ENCODE measurements around the gene PTGDS. TPM values are rescaled to one million over a fixed set of nuclear protein-coding genes. Genes with fewer than 3 reads are reported as not detected.

PTGDS gene
- total RNA-seq, 1 experiment from 2014 or later: not detected

DNA sequence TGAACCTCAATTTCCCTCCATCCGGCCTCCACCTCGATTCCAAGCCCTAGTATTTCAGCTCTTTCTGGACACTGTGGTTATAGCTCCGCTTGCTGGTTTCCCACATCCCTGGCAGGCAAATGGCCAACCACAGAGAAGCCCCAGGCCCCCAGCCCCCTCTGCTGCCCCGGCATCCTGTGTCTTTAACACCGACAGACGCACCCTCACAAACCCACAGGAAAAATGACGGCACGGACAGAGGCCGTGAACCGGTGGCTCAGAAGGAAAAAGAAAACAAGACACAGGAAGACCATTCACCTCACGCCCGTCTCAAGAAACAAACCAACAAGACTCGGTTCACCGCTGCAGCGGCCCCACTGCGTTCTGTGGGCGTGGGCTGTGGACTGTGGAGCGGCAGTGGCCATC is 20.5 kb downstream of the PTGDS start:
- Histone ChIP-seq H3K27me3 (replicated peaks; ENCODE audit: control insufficient read depth, insufficient read depth, low read length) (no peaks in the 10 kb centered on the region), H3K4me3 (ENCODE audit: low read depth, low read length) (no peak overlapping the region), H3K9me3 (no peaks in the 10 kb centered on the region), H3K36me3 (ENCODE audit: control insufficient read depth, insufficient read depth, low read length) (no peaks in the 10 kb centered on the region), H3K4me1 (peaks cover 28% of the 10 kb centered on the region)
- ChIA-PET POLR2A (no interaction called here), CTCF (interaction anchor here (1.0 to 2.8 kb wide), 2 partner anchors 37 to 50 kb away, joined by 4 to 12 read pairs; no protein-coding TSS in a partner anchor)
- no TSS peak for BruUV-seq (replicated peaks)
- no peak for DNase-seq
- Mint-ChIP-seq H3K9me3 (ENCODE audit: unreplicated experiment) (no peaks in the 10 kb centered on the region), H3K27ac (ENCODE audit: unreplicated experiment) (no peak overlapping the region), H3K4me1 (ENCODE audit: low read depth, unreplicated experiment) (peaks cover 10% of the 10 kb centered on the region), H3K4me3 (ENCODE audit: unreplicated experiment) (peak overlapping the region; percentile 48), H3K27me3 (ENCODE audit: insufficient read depth, unreplicated experiment) (no peaks in the 10 kb centered on the region), H3K36me3 (ENCODE audit: insufficient read depth, unreplicated experiment) (peaks cover 37% of the 10 kb centered on the region)
- TF ChIP-seq, protein P1, sequence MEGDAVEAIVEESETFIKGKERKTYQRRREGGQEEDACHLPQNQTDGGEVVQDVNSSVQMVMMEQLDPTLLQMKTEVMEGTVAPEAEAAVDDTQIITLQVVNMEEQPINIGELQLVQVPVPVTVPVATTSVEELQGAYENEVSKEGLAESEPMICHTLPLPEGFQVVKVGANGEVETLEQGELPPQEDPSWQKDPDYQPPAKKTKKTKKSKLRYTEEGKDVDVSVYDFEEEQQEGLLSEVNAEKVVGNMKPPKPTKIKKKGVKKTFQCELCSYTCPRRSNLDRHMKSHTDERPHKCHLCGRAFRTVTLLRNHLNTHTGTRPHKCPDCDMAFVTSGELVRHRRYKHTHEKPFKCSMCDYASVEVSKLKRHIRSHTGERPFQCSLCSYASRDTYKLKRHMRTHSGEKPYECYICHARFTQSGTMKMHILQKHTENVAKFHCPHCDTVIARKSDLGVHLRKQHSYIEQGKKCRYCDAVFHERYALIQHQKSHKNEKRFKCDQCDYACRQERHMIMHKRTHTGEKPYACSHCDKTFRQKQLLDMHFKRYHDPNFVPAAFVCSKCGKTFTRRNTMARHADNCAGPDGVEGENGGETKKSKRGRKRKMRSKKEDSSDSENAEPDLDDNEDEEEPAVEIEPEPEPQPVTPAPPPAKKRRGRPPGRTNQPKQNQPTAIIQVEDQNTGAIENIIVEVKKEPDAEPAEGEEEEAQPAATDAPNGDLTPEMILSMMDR (IDR thresholded peaks at IDR 0.05; ENCODE audit: insufficient read depth in 1 of 2, low read depth in 1 of 2, low read length in 1 of 2, severe bottlenecking in 1 of 2, unreplicated experiment in 1 of 2): no peak
- intact Hi-C loops (cut with micrococcal nuclease; ENCODE audit: unreplicated experiment): loop anchor here (2.0 kb wide), 1 partner anchor 49 kb away; no protein-coding TSS in a partner anchor

DNA sequence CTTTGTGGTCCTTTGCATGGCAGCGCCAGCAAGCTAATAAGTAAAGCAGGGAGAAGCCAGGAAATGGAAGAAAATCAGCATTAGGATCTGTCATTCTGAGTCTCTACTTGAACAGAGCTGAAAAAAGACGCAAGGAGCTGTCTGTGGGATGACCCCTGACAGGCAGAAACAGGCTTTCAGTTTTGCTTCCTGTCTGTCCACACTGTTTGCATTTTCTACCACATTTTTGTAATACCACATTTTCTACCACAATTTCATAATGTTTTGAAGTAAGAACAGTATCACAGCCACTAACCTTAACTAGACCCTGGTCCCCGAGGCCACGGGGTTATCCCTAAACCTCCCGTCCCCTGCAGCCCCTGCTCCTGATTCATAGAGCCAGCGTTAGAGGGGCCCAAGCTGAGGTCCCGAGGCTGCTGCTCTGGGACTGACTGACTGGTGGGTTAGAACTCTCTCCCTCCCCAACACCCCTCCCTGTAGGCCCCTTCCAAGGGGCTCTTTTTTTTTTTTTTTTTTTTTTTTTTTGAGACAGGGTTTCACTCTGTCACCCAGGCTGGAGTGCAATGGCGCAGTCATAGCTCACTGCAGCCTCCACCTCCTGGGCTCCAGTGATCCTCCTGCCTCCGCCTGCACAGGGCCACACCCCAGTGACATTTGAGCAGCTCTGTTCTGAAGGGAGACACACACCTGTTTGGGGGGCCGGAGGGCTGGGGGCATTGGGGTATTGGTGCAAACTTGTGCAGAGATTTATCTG is 23.1 kb downstream of the PTGDS start:
- peaks cover 10% of the 10 kb centered on the region for H3K4me1 Mint-ChIP-seq (ENCODE audit: low read depth, unreplicated experiment)
- H3K36me3 Mint-ChIP-seq (ENCODE audit: insufficient read depth, unreplicated experiment): peaks cover 28% of the 10 kb centered on the region
- intact Hi-C loops (cut with micrococcal nuclease; ENCODE audit: unreplicated experiment): no loop called here
- no peak overlapping the region for H3K4me3 Mint-ChIP-seq (ENCODE audit: unreplicated experiment)
- CTCF ChIA-PET: interaction anchor here (0.6 to 1.2 kb wide), 2 partner anchors 35 to 140 kb away, joined by 4 to 5 read pairs; no protein-coding TSS in a partner anchor
- POLR2A ChIA-PET: no interaction called here
- Histone ChIP-seq H3K4me3 (ENCODE audit: low read depth, low read length) (no peak overlapping the region), H3K27me3 (replicated peaks; ENCODE audit: control insufficient read depth, insufficient read depth, low read length) (no peaks in the 10 kb centered on the region), H3K4me1 (peaks cover 24% of the 10 kb centered on the region), H3K36me3 (ENCODE audit: control insufficient read depth, insufficient read depth, low read length) (no peaks in the 10 kb centered on the region), H3K9me3 (no peaks in the 10 kb centered on the region)
- TF ChIP-seq, protein P1 (IDR thresholded peaks at IDR 0.05; ENCODE audit: insufficient read depth in 1 of 2, low read depth in 1 of 2, low read length in 1 of 2, severe bottlenecking in 1 of 2, unreplicated experiment in 1 of 2): no peak
- no peak for DNase-seq
- BruUV-seq (replicated peaks): no TSS peak
- no peak overlapping the region for H3K27ac Mint-ChIP-seq (ENCODE audit: unreplicated experiment)
- H3K9me3 Mint-ChIP-seq (ENCODE audit: unreplicated experiment): no peaks in the 10 kb centered on the region
- no peaks in the 10 kb centered on the region for H3K27me3 Mint-ChIP-seq (ENCODE audit: insufficient read depth, unreplicated experiment)

DNA sequence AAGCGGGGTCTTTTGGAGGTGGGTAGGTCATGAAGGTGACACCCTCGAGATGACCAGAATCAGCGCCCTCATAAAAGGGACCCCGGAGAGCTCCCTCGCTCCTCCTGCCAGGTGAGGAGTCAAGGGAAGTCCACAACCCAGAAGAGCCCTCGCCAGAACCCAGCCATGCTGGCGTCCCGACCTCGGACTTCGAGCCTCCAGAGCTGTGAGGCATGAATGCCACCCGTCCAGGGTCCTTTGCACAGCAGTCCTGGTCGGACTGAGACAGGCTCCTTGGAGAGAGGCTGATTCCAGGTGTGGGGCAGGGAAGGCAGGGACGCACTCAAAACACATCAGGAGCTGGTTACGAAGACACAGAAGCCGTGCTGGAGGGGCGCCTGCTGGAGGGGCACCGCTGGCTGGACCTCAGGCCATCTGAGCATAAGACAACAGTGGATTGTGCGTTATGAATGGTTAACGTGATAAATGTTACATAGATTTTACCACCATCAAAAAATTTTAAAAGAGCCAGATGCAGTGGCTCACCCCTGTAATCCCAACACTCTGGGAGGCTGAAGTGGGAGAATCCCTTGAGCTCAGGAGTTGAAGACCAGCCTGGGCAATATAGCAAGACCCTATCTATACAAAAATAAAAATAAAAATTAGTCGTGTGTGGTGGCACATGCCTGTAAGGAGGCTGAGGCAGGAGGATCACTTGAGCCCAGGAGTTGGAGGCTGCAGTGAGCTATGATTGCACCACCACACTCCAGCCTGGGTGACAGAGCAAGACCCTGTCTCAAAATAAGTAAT is 24.7 kb downstream of the PTGDS start:
- Mint-ChIP-seq H3K27ac (ENCODE audit: unreplicated experiment) (no peak overlapping the region), H3K4me1 (ENCODE audit: low read depth, unreplicated experiment) (peaks cover 10% of the 10 kb centered on the region), H3K27me3 (ENCODE audit: insufficient read depth, unreplicated experiment) (no peaks in the 10 kb centered on the region), H3K9me3 (ENCODE audit: unreplicated experiment) (no peaks in the 10 kb centered on the region), H3K36me3 (ENCODE audit: insufficient read depth, unreplicated experiment) (peaks cover 17% of the 10 kb centered on the region), H3K4me3 (ENCODE audit: unreplicated experiment) (no peak overlapping the region)
- no TSS peak for BruUV-seq (replicated peaks)
- Histone ChIP-seq H3K9me3 (no peaks in the 10 kb centered on the region), H3K4me3 (ENCODE audit: low read depth, low read length) (no peak overlapping the region), H3K36me3 (ENCODE audit: control insufficient read depth, insufficient read depth, low read length) (no peaks in the 10 kb centered on the region), H3K27me3 (replicated peaks; ENCODE audit: control insufficient read depth, insufficient read depth, low read length) (no peaks in the 10 kb centered on the region), H3K4me1 (peaks cover 11% of the 10 kb centered on the region)
- ChIA-PET POLR2A (no interaction called here), CTCF (interaction anchor here (0.6 to 0.8 kb wide), 2 partner anchors 27 to 68 kb away, joined by 3 to 4 read pairs; partner anchors contain the start of gene SAPCD2)
- no peak for DNase-seq
- intact Hi-C loops (cut with micrococcal nuclease; ENCODE audit: unreplicated experiment): no loop called here
- TF ChIP-seq, protein P1 (IDR thresholded peaks at IDR 0.05; ENCODE audit: insufficient read depth in 1 of 2, low read depth in 1 of 2, low read length in 1 of 2, severe bottlenecking in 1 of 2, unreplicated experiment in 1 of 2): no peak

All from Caco-2 (cell line).